Fibroblast of villous mesenchyme (primary cell): ENCODE measurements around the gene SEC14L2. TPM values are rescaled to one million over a fixed set of nuclear protein-coding genes. Genes with fewer than 3 reads are reported as not detected.
A peak's percentile ranks its signal among the peaks of the same experiment; 100 is the strongest.

Experiments used
- DNase-seq: peaks from one replicate; pipeline ENCODE4 v3.0.0-alpha.2; 2010; ENCODE audit warnings: low read depth
- H3K4me3 ChIP-seq: 2 replicates; pipeline ENCODE4 v1.5.1; 2011; ENCODE audit warnings: low read depth, mild to moderate bottlenecking, low read length
- total RNA-seq: library from RNA; depleted of rRNA; stranded (reverse); fragments of >200 nt; gene quantifications from 2 replicates; pipeline ENCODE4 v1.2.3, GENCODE V29; 2012
- TF ChIP-seq, protein P1 (sequence below): IDR thresholded peaks from 2 replicates; pipeline ENCODE4 v1.5.1; 2012; ENCODE audit warnings: low read depth, mild to moderate bottlenecking, low read length; ENCODE audit not compliant: insufficient read depth

The SEC14L2 gene
- total RNA-seq, 1 donor = 9.5 TPM

GRCh38 chr22:30356449-30357235 lies 40.2 kb upstream of the SEC14L2 start, which contains the start of the genes CCDC157 and SF3A1:
Gene CCDC157, plus strand, starts transcription at chr22:30357007. Its CDS starts 8,994 bp downstream, at chr22:30366001.
Gene SF3A1, minus strand, starts transcription at chr22:30356894. Its CDS starts 102 bp downstream, at chr22:30356792.
- DNase-seq = peak; percentile 94
- H3K4me3 ChIP-seq = peak within 1 kb of the TSS; percentile 91
- TF ChIP-seq, protein P1, sequence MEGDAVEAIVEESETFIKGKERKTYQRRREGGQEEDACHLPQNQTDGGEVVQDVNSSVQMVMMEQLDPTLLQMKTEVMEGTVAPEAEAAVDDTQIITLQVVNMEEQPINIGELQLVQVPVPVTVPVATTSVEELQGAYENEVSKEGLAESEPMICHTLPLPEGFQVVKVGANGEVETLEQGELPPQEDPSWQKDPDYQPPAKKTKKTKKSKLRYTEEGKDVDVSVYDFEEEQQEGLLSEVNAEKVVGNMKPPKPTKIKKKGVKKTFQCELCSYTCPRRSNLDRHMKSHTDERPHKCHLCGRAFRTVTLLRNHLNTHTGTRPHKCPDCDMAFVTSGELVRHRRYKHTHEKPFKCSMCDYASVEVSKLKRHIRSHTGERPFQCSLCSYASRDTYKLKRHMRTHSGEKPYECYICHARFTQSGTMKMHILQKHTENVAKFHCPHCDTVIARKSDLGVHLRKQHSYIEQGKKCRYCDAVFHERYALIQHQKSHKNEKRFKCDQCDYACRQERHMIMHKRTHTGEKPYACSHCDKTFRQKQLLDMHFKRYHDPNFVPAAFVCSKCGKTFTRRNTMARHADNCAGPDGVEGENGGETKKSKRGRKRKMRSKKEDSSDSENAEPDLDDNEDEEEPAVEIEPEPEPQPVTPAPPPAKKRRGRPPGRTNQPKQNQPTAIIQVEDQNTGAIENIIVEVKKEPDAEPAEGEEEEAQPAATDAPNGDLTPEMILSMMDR = no peak

GRCh38 chr22:30357236-30357570 lies 39.6 kb upstream of the SEC14L2 start:
- TF ChIP-seq, protein P1 = no peak
- H3K4me3 ChIP-seq = peak overlapping the region; percentile 91
- no peak for DNase-seq

DNA sequence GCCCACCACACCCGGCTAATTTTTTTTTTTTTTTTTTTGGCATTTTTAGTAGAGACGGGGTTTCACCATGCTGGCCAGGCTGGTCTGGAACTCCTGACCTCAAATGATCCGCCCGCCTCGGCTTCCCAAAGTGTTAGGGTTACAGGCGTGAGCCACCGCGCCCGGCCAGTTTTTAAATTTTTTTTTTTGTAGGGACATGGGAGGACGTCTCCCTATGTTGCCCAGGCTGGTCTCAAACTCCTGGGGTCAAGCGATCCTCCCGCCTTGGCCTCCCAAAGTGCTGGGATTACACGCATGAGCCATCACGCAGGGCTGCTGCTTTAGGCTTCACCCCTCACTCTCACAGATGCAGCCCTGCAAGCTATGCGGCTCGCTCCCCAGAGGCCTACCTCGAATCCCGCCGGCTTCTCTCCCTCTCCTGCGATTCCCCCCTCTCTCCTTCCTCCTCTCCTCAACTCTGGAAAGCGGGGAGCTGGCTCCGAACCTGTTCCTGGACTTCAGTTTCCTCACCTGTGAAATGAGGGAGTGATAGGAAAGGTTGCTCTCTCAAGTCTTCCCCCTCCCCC lies 39.1 kb upstream of the SEC14L2 start:
- DNase-seq = no peak
- TF ChIP-seq, protein P1 = no peak
- H3K4me3 ChIP-seq = peak overlapping the region; percentile 91

DNA sequence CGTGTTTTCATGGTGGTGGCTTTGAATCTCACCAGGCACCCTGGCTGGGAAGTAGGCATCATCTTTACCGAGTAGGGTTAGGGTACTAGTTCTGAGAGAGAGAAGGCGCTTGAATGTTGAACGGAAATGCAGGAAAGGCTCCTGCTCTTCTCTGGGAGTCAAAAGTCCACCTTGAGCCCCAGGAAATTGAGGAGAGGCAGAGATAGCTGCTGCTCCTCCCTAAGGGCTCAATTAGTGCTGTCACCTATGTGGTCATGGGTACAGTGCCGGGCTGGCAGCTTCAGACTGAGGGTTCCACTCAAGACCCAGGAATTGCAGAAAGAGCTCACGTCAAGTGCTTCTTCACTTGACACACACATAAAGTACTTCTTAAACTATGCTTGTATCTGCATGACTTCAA lies 38.3 kb upstream of the SEC14L2 start:
- DNase-seq = no peak
- no peak overlapping the region for H3K4me3 ChIP-seq
- TF ChIP-seq, protein P1 = no peak

DNA sequence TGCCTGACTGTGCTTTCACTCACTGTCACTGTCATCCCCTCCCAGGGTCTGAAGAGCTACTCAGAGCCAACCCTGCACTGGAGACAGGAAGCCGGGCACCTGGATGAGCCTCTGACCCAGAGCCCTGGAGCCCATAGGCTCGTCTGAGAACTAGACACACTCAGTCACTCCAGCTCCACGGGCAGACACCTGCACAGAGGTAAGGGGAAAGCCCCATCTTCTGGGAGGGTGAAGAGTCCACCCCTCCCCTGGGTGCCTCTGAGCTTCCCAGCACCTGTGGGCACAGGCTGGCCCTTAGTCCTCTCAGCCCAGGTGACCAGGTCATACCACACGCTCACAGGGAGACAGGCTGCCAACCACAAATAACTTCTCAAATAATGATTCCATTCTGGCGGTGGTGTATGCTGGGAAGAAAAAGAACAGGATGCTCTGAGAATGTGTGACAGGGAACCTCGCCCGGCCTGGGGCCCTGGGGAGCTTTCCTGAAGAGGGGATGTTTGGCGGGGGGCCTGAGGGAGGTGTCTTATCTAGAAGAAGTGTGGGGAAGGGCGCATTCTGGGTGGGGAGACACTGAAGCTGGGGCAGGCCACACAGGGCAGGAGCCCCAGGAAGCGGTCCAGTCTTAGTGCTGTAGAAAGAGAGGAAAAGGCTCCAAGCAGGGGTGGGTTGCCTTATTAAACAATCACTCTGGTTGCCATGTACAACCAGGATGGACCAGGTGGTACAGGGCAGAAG lies 34.7 kb upstream of the SEC14L2 start:
- TF ChIP-seq, protein P1 = no peak
- H3K4me3 ChIP-seq = no peak overlapping the region
- no peak for DNase-seq

GRCh38 chr22:30362651-30363281 lies 34.1 kb upstream of the SEC14L2 start:
- H3K4me3 ChIP-seq = no peak overlapping the region
- TF ChIP-seq, protein P1 = no peak
- DNase-seq = no peak
